ENCODE measurements around the gene RPS21.

DNA sequence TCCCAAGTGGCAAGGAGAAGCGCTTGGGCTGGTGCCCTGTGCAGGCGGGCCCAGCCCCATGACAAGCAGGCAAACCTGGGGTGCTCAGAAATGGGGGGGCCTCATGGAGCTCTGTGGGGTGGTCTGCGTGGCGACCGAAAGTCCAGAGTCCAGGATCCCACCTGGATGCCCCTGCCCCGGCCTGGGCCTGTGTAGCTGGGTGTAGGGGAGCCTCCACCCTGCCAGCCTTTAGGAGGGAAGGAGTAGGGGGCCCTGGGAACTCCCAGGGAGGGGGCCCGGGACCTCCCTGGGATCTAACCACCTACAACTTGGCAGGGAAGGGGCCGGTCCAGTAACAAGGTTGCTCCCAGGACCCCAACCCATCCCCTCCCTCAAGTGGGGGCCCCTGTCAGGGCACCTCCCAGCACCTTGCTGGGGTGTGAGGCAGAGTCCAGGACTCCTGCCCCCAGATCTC lies 15.3 kb upstream of the RPS21 start:
- TF ChIP-seq POLR2AphosphoS2 (IDR thresholded peaks at IDR 0.05; ENCODE audit: low read depth, low read length) (no peak), EP300 (IDR thresholded peaks at IDR 0.05; ENCODE audit: borderline replicate concordance in 1 of 2, control insufficient read depth in 1 of 2, low read depth in 2 of 2, low read length in 2 of 2) (no peak), YY1 (IDR thresholded peaks at IDR 0.05; ENCODE audit: low read depth, low read length) (no peak), EZH2 (IDR thresholded peaks at IDR 0.05; ENCODE audit: borderline replicate concordance, control insufficient read depth, low read depth, low read length) (no peak), SIN3A (IDR thresholded peaks at IDR 0.05; ENCODE audit: low read depth, low read length) (no peak), TCF12 (IDR thresholded peaks at IDR 0.05; ENCODE audit: low read depth, low read length) (no peak), NFXL1 (IDR thresholded peaks at IDR 0.05; ENCODE audit: borderline replicate concordance) (no peak), CBX3 (IDR thresholded peaks at IDR 0.05; ENCODE audit: borderline replicate concordance, low read depth) (no peak), SMAD1 (IDR thresholded peaks at IDR 0.05; ENCODE audit: low read depth, partially characterized antibody) (no peak)
- TF ChIP-seq, protein P1, sequence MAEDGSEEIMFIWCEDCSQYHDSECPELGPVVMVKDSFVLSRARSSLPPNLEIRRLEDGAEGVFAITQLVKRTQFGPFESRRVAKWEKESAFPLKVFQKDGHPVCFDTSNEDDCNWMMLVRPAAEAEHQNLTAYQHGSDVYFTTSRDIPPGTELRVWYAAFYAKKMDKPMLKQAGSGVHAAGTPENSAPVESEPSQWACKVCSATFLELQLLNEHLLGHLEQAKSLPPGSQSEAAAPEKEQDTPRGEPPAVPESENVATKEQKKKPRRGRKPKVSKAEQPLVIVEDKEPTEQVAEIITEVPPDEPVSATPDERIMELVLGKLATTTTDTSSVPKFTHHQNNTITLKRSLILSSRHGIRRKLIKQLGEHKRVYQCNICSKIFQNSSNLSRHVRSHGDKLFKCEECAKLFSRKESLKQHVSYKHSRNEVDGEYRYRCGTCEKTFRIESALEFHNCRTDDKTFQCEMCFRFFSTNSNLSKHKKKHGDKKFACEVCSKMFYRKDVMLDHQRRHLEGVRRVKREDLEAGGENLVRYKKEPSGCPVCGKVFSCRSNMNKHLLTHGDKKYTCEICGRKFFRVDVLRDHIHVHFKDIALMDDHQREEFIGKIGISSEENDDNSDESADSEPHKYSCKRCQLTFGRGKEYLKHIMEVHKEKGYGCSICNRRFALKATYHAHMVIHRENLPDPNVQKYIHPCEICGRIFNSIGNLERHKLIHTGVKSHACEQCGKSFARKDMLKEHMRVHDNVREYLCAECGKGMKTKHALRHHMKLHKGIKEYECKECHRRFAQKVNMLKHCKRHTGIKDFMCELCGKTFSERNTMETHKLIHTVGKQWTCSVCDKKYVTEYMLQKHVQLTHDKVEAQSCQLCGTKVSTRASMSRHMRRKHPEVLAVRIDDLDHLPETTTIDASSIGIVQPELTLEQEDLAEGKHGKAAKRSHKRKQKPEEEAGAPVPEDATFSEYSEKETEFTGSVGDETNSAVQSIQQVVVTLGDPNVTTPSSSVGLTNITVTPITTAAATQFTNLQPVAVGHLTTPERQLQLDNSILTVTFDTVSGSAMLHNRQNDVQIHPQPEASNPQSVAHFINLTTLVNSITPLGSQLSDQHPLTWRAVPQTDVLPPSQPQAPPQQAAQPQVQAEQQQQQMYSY (CRISPR knock-in tag; IDR thresholded peaks at IDR 0.05) = no peak
- TF ChIP-seq, protein P2, sequence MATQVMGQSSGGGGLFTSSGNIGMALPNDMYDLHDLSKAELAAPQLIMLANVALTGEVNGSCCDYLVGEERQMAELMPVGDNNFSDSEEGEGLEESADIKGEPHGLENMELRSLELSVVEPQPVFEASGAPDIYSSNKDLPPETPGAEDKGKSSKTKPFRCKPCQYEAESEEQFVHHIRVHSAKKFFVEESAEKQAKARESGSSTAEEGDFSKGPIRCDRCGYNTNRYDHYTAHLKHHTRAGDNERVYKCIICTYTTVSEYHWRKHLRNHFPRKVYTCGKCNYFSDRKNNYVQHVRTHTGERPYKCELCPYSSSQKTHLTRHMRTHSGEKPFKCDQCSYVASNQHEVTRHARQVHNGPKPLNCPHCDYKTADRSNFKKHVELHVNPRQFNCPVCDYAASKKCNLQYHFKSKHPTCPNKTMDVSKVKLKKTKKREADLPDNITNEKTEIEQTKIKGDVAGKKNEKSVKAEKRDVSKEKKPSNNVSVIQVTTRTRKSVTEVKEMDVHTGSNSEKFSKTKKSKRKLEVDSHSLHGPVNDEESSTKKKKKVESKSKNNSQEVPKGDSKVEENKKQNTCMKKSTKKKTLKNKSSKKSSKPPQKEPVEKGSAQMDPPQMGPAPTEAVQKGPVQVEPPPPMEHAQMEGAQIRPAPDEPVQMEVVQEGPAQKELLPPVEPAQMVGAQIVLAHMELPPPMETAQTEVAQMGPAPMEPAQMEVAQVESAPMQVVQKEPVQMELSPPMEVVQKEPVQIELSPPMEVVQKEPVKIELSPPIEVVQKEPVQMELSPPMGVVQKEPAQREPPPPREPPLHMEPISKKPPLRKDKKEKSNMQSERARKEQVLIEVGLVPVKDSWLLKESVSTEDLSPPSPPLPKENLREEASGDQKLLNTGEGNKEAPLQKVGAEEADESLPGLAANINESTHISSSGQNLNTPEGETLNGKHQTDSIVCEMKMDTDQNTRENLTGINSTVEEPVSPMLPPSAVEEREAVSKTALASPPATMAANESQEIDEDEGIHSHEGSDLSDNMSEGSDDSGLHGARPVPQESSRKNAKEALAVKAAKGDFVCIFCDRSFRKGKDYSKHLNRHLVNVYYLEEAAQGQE (IDR thresholded peaks at IDR 0.05; ENCODE audit: low read depth, low read length) = no peak
